LHCN-M2 (cell line): Measurements from ENCODE around the gene MYPN. TPM values are rescaled to one million over a fixed set of nuclear protein-coding genes. Genes with fewer than 3 reads are reported as not detected.

Experiments used
- DNase-seq: peaks from one replicate; pipeline ENCODE4 v3.0.0-alpha.2; 2012; ENCODE audit warnings: low read depth
- total RNA-seq: library from RNA; depleted of rRNA; stranded (reverse); fragments of >200 nt; gene quantifications from 2 replicates; pipeline ENCODE4 v1.2.3, GENCODE V29; 2014

Gene MYPN
- total RNA-seq, 1 experiment from 2014 or later = 32.7 TPM

GRCh38 chr10:68088740-68089139, 20.5 kb upstream of the MYPN start:
- no peak for DNase-seq

- no peak for DNase-seq
Measured at GRCh38 chr10:68090586-68090985, 18.7 kb upstream of the MYPN start.

- no peak for DNase-seq
Measured at GRCh38 chr10:68092512-68092911, 16.8 kb upstream of the MYPN start.

DNA sequence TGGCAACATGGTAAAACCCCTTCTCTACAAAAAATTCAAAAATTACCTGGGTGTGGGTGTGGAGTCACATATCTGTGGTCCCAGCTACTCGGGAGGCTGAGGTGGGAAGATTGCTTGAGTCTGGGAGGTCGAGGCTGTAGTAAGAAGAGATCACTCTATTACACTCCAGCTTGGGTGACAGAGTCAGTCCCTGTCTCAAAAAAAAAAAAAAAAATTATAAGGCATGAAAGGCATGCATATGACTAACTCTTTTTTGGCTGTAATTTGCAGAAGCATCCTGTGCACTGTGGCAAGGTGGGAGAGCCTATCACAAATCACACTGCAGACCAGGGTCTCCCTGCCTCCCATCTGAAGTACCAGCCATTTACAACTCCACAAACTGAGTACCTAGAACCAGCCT, 14.1 kb upstream of the MYPN start:
- peak; percentile 65 for DNase-seq

- DNase-seq = peak; percentile 89
Measured at GRCh38 chr10:68096913-68097516, 12.3 kb upstream of the MYPN start.

DNA sequence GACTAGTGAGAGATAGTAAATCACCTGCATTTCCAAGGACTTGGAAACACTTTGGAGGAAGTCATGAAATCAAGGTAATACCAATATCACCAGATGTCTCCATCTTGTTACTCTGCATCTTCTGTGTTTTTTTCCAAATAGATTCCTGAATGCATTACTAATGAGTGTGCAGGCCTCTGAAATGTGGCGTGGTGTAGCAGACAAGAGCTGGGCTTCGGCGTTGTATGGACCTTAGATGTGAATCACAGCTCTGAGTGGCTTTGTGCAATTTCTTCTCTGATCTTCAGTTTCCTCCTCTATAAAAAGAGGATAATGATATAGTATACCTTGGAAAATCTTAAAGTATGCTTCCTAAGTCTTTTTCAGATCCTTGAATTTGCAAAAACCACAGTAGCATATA, 9.6 kb upstream of the MYPN start:
- peak; percentile 82 for DNase-seq

- no peak for DNase-seq
Measured at GRCh38 chr10:68101066-68101465, 8.2 kb upstream of the MYPN start.

GRCh38 chr10:68103261-68103878, 5.9 kb upstream of the MYPN start:
- no peak for DNase-seq

DNA sequence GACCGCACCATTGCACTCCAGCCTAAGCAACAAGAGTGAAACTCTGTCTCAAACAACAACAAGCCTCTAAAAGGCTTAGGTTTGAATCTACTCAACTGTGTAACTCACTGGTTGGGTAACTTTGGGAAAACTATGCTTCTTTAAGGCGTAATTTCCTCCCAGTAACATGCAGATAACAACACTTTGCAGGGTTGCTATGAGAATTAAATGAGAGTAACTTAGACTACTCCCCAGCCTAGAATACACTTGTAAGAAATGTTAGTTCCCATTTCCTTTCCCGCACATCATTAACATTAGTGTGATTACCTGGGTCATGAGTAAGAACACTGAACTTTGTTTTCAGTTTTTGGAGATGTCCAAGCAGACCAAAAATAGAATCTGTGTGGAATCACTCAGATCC, 5.4 kb upstream of the MYPN start:
- DNase-seq = no peak

GRCh38 chr10:68105820-68106219, 3.5 kb upstream of the MYPN start:
- DNase-seq = peak; percentile 93

- DNase-seq = peak; percentile 99
Measured at GRCh38 chr10:68106656-68107055, 2.6 kb upstream of the MYPN start.

DNA sequence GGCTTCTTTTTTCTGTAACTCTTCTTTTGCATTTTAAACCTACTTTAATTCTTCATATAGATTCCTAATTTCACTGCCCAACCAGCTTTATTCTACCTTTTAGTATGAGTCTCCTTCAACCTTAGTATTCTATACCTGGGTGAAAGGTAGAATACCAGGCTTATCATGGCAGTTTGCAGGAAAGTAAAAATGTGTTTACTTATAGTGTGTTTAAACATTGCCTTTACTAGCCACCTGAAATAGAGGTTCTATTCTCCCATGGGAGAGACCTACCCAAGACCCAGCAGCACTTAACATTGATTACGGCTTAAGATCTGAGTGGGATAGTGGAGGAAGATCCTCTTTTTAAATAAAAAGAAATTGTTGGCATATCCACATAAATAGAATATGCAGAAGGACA, 1.6 kb upstream of the MYPN start:
- DNase-seq = no peak

DNA sequence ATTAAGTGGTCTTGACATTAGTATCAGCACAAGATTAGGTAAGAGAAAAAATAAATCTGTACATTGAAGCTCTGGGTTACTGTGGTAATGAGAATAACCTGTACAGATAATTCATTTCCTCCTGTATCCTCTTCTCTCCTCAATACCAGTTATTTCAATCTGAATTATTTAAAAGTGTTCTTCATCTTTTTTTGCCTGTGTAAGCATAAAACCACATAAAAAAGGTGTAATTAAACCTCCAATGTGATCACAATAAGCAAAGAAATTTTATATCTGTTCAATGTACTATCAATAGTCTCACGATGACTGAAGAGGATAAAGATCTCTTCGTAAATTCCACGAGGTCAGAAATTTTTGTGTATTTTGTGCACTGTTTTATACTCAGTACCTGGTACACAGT, 1.2 kb upstream of the MYPN start:
- no peak for DNase-seq

GRCh38 chr10:68108653-68109052, 635 bp upstream of the MYPN start:
- DNase-seq = no peak

GRCh38 chr10:68110027-68110426, 739 bp downstream of the MYPN start:
- peak; percentile 95 for DNase-seq

GRCh38 chr10:68111584-68111983, 2.3 kb downstream of the MYPN start:
- no peak for DNase-seq

DNA sequence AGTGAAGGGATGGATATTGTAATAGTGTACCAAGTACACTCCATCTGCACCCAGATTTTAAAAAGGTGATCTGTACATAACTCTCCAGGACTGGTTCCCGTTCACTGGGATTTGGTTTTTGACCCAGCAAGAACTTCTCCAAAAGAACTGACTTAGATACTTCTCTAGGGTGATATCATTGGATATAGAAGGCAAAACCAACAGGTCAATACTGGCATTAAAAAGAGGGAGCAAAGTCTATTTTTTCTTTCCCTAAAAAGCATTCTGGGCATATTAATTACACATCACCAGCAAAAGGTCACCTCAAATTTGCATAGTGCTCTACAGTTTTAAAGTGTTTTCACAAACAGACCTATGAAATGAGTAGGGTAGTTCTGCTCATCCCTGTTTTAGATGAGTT, 3.5 kb downstream of the MYPN start:
- DNase-seq = no peak

GRCh38 chr10:68118657-68119056, 9.4 kb downstream of the MYPN start:
- no peak for DNase-seq

DNA sequence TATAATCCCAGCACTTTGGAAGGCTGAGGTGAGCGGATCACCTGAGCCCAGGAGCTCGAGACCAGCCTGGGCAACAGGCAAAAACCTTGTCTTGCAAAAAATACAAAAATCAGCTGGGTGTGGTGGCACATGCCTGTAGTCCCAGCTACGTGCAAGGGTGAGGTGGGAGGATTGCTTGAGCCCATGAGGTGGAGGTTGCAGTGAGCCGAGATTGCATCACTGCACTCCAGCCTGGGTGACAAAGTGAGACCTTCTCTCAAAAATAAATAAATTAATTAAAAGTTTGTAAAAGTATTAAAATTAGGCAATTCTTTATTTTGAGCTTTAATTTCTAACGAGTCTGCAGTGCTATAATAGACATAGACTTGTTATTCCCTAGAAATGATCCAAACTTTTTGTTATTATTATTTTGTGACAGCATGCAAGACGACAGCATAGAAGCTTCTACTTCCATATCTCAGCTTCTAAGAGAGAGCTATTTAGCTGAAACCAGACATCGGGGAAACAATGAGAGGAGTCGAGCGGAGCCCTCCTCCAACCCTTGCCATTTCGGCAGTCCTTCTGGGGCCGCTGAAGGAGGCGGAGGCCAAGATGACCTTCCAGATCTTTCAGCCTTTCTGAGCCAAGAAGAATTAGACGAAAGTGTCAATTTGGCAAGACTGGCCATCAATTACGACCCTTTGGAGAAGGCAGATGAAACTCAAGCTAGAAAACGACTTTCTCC, 11.9 kb downstream of the MYPN start:
- no peak for DNase-seq

DNA sequence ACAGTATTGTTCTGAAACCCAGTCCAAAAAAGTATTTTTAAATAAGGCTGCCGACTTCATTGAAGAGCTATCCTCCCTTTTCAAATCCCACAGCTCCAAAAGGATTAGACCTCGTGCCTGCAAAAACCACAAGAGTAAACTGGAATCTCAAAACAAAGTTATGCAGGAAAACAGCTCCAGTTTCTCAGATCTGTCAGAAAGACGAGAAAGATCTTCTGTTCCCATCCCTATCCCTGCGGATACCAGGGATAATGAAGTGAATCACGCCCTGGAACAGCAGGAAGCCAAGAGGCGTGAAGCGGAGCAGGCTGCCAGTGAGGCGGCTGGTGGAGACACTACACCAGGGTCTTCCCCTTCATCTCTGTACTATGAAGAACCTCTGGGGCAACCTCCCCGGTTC, 12.6 kb downstream of the MYPN start:
- peak; percentile 96 for DNase-seq

DNA sequence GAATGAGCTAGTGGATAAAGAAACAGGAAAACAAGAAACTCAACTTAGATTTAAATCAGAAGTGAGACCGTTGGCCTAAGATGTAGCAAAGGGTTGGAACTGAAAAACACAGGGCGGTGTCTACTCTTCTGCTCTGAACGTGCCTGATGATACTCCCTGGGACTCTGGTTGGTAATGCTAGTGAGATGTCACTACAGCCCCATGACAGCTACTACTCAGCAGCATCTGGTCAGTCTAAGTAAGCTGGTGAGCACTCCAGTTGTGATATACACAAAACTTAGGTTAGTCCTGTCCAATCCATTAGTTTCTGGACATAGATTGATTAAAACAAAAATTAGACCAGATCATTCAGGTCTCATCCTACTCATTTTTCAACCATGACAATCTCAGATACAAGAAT, 15.4 kb downstream of the MYPN start:
- no peak for DNase-seq

- DNase-seq = no peak
Measured at GRCh38 chr10:68125772-68126171, 16.5 kb downstream of the MYPN start.

- no peak for DNase-seq
Measured at GRCh38 chr10:68128015-68128414, 18.7 kb downstream of the MYPN start.
